Kidney epithelial cell (primary cell): ENCODE results near the gene PTH1R. TPM values are rescaled to one million over a fixed set of nuclear protein-coding genes. Genes with fewer than 3 reads are reported as not detected.

Experiments
- DNase-seq: peaks from one replicate; pipeline ENCODE4 v3.0.0-alpha.2; 2010; ENCODE audit warnings: low read depth
- H3K27me3 ChIP-seq: 2 replicates; pipeline ENCODE4 v1.6.0; 2011; ENCODE audit warnings: low read length; ENCODE audit not compliant: control insufficient read depth, insufficient read depth
- H3K36me3 ChIP-seq: 2 replicates; pipeline ENCODE4 v1.5.1; 2011; ENCODE audit warnings: low read length; ENCODE audit not compliant: control insufficient read depth, insufficient read depth
- H3K4me3 ChIP-seq: 2 replicates; pipeline ENCODE4 v1.5.1; 2011; ENCODE audit warnings: low read depth, mild to moderate bottlenecking, control low read depth, low read length
- CTCF ChIP-seq: IDR thresholded peaks from 2 replicates; pipeline ENCODE4 v1.5.1; 2011; ENCODE audit warnings: mild to moderate bottlenecking, moderate library complexity, low read length, control low read depth, inconsistent platforms; ENCODE audit not compliant: insufficient read depth, poor library complexity, severe bottlenecking
- total RNA-seq: library from RNA; depleted of rRNA; stranded (reverse); fragments of >200 nt; gene quantifications from 2 replicates; pipeline ENCODE4 v1.2.3, GENCODE V29; 2015

Gene PTH1R
- total RNA-seq, 1 donor from 2014 or later, result 2.1 TPM

- H3K36me3 ChIP-seq, result no peaks in the 10 kb centered on the region
- no peak for DNase-seq
- H3K4me3 ChIP-seq, result no peak overlapping the region
- no peak for TF ChIP-seq CTCF
- H3K27me3 ChIP-seq, result no peaks in the 10 kb centered on the region
Observed at GRCh38 chr3:46946856-46947545, 69.5 kb downstream of the PTH1R start.

- Histone ChIP-seq H3K4me3 (no peak overlapping the region), H3K36me3 (no peaks in the 10 kb centered on the region), H3K27me3 (no peaks in the 10 kb centered on the region)
- DNase-seq, result no peak
- no peak for TF ChIP-seq CTCF
Observed at GRCh38 chr3:46947546-46947901, 70.0 kb downstream of the PTH1R start.

- H3K27me3 ChIP-seq, result no peaks in the 10 kb centered on the region
- DNase-seq, result no peak
- no peaks in the 10 kb centered on the region for H3K36me3 ChIP-seq
- no peak for TF ChIP-seq CTCF
- H3K4me3 ChIP-seq, result no peak overlapping the region
Observed at GRCh38 chr3:46947981-46948791, 70.7 kb downstream of the PTH1R start.

- no peak for TF ChIP-seq CTCF
- no peak for DNase-seq
Observed at GRCh38 chr3:46948830-46949671, 71.5 kb downstream of the PTH1R start.

GRCh38 chr3:46950177-46950576 lies 72.7 kb downstream of the PTH1R start:
- no peak for DNase-seq
- H3K27me3 ChIP-seq, result no peaks in the 10 kb centered on the region
- no peak overlapping the region for H3K4me3 ChIP-seq
- no peaks in the 10 kb centered on the region for H3K36me3 ChIP-seq
- TF ChIP-seq CTCF, result no peak

More at GRCh38 chr3:46948830-46949671, 71.5 kb downstream of the PTH1R start:
- H3K4me3 ChIP-seq, result no peak overlapping the region
- no peaks in the 10 kb centered on the region for H3K27me3 ChIP-seq
- no peaks in the 10 kb centered on the region for H3K36me3 ChIP-seq
